GM12891 (cell line): ENCODE results near the gene IQSEC3.

Experiments
- POLR2A ChIP-seq: IDR thresholded peaks from 2 replicates; pipeline ENCODE4 v1.6.1; 2011; ENCODE audit warnings: low read depth, low read length, control low read depth
- POLR2AphosphoS5 ChIP-seq: IDR thresholded peaks from 2 replicates; pipeline ENCODE4 v1.6.1; 2011; ENCODE audit warnings: low read depth, low read length, control low read depth
- POU2F2 ChIP-seq: IDR thresholded peaks from 2 replicates; pipeline ENCODE4 v1.6.1; 2011; ENCODE audit warnings: low read depth, mild to moderate bottlenecking, control low read depth, low read length, moderate library complexity
- SPI1 ChIP-seq: IDR thresholded peaks from 2 replicates; pipeline ENCODE4 v1.6.1; 2011; ENCODE audit warnings: low read depth, low read length, control low read depth
- TAF1 ChIP-seq: IDR thresholded peaks from 2 replicates; pipeline ENCODE4 v1.6.1; 2011; ENCODE audit warnings: low read depth, low read length, control low read depth

GRCh38 chr12:58832-59231, 7.7 kb upstream of the IQSEC3 start:
- TF ChIP-seq POLR2AphosphoS5 (no peak), POLR2A (no peak), TAF1 (no peak), POU2F2 (no peak), SPI1 (no peak)
